Fibroblast of lung (primary cell): ENCODE results near the gene BZW2.

Experiments
- CTCF ChIP-seq, 2 donors: IDR thresholded peaks in 1 of 2; conservative IDR thresholded peaks in 1 of 2; 1 replicate in 1 of 2; 2 replicates in 1 of 2; pipeline ENCODE4 v1.5.1; 2011 to 2012; ENCODE audit warnings: low read length in 2 of 2, control low read depth in 1 of 2, inconsistent platforms in 1 of 2, low read depth in 1 of 2, mild to moderate bottlenecking in 1 of 2
- EZH2 ChIP-seq: IDR thresholded peaks from 2 replicates; pipeline ENCODE4 v1.5.1; 2012; ENCODE audit warnings: low read length, control low read depth, mild to moderate bottlenecking; ENCODE audit errors: missing control alignments

- TF ChIP-seq CTCF (conservative IDR thresholded peaks at IDR 0.05 in 1 of 2, IDR thresholded peaks at IDR 0.05 in 1 of 2; ENCODE audit: low read depth in 1 of 2, low read length in 2 of 2) (no peak), EZH2 (no peak)
Observed at GRCh38 chr7:16739863-16740622, 94.1 kb downstream of the BZW2 start.
